ENCODE data around the gene AGFG2. TPM values are rescaled to one million over a fixed set of nuclear protein-coding genes. Genes with fewer than 3 reads are reported as not detected.
"Not testable (repeated sequence)": the region's sequence is repeated elsewhere in the genome, so short reads cannot be mapped to it uniquely, and the experiment has no call there.

The AGFG2 gene, protein sequence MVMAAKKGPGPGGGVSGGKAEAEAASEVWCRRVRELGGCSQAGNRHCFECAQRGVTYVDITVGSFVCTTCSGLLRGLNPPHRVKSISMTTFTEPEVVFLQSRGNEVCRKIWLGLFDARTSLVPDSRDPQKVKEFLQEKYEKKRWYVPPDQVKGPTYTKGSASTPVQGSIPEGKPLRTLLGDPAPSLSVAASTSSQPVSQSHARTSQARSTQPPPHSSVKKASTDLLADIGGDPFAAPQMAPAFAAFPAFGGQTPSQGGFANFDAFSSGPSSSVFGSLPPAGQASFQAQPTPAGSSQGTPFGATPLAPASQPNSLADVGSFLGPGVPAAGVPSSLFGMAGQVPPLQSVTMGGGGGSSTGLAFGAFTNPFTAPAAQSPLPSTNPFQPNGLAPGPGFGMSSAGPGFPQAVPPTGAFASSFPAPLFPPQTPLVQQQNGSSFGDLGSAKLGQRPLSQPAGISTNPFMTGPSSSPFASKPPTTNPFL
- 58.0 and 62.3 TPM in 2 replicates for total RNA-seq

DNA sequence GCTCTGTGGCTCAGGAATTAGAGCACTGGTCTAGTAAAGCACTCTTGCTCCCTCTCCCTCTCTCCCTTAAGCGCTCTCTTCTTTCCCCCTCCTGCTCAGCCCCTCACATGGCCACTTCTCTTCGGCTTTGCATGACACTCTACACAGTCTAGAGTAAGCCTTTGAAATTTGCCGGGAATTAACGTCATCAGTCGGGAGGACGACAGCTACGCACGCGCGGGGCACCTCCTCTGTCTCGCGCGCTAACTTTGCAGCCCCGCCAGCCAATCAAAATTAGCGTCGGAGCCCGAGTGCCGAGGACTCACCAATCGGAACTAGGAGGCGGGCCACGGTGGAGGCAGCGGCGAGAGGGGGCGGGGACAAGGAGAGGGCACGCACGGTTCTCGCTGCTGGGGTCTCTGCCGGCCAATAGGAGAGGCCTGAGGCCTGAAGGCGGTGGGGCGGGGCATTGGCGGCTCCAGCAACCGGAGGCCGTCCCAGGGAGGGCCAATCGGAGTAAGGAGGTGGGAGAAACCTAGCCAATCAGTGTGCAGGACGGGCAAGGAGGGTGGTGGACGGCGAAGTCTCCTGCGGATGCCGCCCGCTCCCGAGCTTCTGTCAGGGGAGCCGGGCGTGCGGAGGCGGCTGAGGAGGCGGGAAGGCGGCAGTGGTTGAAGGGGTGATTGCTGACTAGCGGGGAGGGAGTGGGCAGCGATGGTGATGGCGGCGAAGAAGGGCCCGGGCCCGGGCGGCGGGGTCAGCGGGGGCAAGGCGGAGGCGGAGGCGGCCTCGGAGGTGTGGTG lies at the start of gene AGFG2:
AGFG2 (plus strand) TSS at position 550 of the 782 bp plus-strand sequence; CDS start at position 694, 144 bp downstream.
- intact Hi-C loops (cut with micrococcal nuclease) = loop anchor here (1.0 to 2.0 kb wide), 13 partner anchors 7 to 420 kb away; partner anchors contain the start of genes CNPY4, FBXO24, GNB2 and LRCH4

GRCh38 chr7:100489824-100490223 lies 49.2 kb upstream of the AGFG2 start:
- intact Hi-C loops (cut with micrococcal nuclease) = no loop called here

- intact Hi-C loops (cut with micrococcal nuclease) = no loop called here
Observed at GRCh38 chr7:100490483-100491191, 48.4 kb upstream of the AGFG2 start.

GRCh38 chr7:100491192-100491578 lies 47.8 kb upstream of the AGFG2 start:
- intact Hi-C loops (cut with micrococcal nuclease) = no loop called here

GRCh38 chr7:100492738-100493475 lies 46.1 kb upstream of the AGFG2 start:
- intact Hi-C loops (cut with micrococcal nuclease) = no loop called here

- intact Hi-C loops (cut with micrococcal nuclease) = no loop called here
Observed at GRCh38 chr7:100493476-100494264, 45.3 kb upstream of the AGFG2 start.

- intact Hi-C loops (cut with micrococcal nuclease) = no loop called here
Observed at GRCh38 chr7:100496509-100496908, 42.5 kb upstream of the AGFG2 start.

DNA sequence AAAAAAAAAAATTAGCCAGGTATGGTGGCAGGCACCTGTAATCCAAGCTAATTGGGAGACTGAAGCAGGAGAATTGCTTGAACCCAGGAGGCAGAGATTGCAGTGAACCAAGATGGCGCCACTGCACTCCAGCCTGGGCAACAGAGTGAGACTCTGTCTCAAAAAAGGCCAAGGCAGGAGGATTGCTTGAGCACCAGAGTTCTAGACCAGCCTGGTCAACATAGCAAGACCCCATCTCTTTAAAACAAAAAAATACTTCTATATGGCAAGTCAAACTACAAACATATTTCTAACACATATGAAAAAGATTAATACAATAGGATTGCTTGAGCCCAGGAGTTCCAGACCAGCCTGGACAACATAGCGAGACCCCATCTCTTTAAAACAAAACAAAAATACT lies 38.3 kb upstream of the AGFG2 start:
- intact Hi-C loops (cut with micrococcal nuclease) = not testable (repeated sequence)

GRCh38 chr7:100504031-100504430 lies 35.0 kb upstream of the AGFG2 start:
- intact Hi-C loops (cut with micrococcal nuclease) = not testable (repeated sequence)

DNA sequence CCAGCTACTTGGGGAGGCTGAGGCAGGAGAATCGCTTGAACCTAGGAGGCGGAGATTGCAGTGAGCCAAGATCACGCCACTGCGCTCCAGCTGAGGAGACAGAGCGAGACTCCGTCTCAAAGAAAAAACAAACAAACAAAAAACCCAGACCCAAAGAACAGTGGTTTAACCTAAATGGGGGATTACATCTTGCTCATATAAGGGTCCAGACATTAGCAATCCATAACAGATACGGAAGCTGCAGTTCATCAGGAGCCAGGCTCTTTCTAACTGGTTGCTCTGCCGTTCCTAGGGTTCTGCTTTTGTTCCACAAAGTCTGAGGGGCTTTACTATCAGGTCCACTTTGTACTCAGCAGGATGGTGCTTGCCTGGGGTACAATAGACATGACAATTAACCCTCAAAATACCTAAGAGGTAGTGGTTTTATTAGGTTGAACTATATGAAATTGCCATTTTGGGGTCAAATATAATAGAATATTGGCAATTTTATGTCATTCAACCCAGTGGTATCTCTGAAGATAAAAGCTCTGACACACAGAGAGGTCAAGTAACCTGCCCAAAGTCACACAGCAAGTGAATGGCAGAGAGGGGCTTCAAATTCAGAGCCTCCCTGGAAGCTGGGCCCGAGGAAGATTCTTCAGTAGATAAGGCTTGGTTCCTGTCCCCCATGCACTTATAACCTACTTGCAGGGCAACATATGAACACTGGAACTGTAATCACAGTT lies 34.0 kb upstream of the AGFG2 start:
- intact Hi-C loops (cut with micrococcal nuclease) = no loop called here

- intact Hi-C loops (cut with micrococcal nuclease) = no loop called here
Observed at GRCh38 chr7:100506356-100506923, 32.6 kb upstream of the AGFG2 start.

DNA sequence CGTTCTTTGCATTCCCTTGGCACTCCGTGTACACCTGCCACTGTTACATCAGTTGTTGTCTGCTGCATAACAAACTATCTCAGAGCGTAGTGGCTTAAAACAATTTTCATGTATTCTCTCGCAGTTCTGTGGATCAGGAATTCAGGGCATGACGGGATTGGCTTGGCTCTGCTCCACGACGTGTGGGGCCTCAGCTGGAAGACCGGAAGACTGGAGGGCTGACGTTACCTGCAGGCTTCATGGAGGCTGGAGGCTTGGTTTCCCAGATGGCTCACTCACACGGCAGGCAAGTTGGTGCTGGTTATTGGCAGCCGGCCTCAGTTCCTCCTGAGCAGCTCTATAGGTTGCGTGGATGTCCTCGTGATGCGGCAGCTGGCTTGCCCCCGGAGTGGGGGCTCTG lies 29.8 kb upstream of the AGFG2 start:
- intact Hi-C loops (cut with micrococcal nuclease) = no loop called here

DNA sequence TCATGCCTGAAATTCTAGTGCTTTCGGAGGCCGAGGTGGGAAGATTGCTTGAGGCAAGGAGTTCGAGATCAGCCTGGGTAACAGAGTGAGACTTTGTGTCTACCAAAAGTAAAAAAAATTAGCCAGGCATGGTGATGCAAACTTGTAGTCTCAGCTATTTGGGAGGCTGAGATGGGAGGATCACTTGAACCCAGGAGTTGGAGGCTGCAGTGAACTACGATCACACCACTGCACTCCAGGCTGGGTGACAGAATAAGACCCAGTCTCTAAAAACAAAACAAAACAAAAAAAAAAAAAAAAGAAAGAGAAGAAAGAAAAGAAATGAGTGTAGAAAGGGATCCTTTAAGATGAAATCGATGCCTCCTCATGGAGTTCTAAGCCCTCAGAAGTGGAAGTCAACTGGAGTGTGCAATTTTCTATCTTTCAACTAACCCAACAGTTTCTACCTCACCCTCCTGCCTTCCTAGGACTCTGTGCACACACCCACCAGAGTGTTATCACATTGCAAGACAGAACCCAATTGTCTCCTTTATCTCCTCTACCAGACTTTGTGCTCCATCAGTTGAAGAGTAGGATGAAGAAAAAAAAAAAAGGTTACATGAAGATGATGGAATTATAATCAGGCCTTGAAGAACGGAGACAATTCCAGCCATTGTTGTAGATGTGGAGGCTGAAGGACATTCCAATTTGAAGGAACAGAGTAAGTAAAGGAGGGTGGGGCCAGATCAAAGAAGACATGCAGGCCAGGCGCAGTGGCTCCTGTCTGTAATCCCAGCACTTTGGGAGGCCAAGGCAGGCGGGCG lies 28.4 kb upstream of the AGFG2 start:
- intact Hi-C loops (cut with micrococcal nuclease) = no loop called here

DNA sequence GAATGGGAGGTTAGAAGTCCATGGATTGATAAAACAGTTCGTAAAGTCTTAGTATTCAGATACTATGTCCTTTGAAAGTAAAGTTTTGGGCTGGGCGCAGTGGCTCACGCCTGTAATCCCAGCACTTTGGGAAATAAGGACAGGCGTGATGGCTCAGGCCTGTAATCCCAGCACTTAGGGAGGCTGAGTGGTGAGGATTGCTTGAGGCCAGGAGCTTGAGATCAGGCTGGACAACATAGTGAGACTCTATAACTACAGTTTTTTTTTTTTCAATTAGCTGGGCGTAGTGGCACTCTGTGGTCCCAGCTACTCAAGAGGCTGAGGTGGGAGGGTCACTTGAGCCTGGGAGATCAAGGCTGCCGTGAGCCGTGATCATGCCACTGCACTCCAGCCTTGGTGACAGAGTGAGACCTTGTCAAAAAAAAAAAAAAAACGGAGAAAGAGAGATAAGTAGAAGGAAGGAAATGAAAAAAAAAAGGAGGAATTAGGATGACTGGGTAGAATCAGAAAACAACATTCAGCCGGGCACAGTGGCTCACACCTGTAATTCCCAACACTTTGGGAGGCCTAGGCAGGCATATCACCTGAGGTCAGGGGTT lies 25.7 kb upstream of the AGFG2 start:
- intact Hi-C loops (cut with micrococcal nuclease) = no loop called here

DNA sequence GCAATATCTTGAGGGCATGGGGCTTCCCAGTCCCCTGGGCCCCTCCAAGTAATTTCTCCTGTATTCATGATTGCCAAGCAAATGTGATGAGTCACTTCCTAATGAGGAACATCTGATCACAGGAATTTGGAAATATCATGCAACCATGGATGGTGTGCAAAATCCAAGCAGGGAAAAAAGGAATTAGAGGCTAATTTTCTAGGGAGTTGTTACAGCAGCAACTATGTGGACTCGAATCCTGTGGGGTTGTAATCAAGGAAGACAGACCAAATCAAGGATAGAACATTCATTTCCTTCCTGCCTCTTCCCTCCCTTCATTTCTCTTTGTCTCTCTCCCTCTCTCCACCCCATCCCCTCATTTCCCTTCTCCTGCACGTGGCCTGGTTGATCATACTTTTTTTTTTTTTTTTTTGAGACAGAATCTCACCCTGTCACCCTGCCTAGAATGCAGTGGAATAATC lies 23.9 kb upstream of the AGFG2 start:
- intact Hi-C loops (cut with micrococcal nuclease) = no loop called here

DNA sequence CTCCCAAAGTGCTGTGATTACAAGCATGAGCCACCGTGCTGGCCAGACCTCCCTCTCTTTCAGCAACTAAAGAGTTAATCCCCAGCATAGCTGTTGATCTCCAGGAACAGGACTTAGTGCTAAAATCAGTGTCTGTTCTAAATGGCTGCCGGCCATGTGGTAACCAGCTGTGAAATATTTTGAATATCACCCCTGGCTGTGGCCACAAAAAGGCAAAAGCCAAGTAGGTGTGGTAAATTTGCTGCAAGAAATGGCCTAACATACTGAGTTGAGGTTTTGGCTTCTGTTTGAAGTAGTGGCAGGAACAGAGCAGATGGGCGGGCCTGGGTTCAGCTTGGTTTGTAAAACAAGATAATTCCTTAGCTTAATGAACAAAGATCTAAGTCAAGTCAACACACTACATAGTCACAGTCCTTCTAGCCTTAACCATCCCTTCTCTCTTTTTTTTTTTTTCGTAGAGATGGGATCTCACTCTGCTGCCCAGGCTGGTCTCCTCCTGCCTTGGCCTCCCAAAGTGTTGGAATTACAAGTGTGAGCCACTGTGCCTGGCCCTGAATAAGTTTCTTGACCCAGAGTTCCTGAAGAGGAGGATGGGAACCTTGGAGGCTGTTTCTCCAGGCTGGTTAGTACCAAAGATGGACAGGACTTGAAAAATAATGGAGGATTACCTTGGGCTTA lies 22.7 kb upstream of the AGFG2 start:
- intact Hi-C loops (cut with micrococcal nuclease) = loop anchor here (1.0 to 2.0 kb wide), 2 partner anchors 33 to 34 kb away; partner anchors contain the start of gene NYAP1

- intact Hi-C loops (cut with micrococcal nuclease) = loop anchor here (2.0 kb wide), 1 partner anchor 35 kb away; the partner anchor contains the start of gene NYAP1
Observed at GRCh38 chr7:100517305-100517704, 21.7 kb upstream of the AGFG2 start.

All from T-helper 1 cell treated with Interleukin-12 subunit alpha and Interleukin-12 subunit beta and Interleukin-4 antibody, amounts not matched to agents 30 ng/mL and 1 ng/mL, for 36 hours (primary cell).